ENCODE data around the gene AOAH. TPM values are rescaled to one million over a fixed set of nuclear protein-coding genes. Genes with fewer than 3 reads are reported as not detected.

The AOAH gene
- total and polyA plus RNA-seq, 4 donors: 1.9 to 34.9 (median 11.7) TPM

- Histone ChIP-seq H3K27me3 (ENCODE audit: control insufficient read depth in 1 of 2, insufficient read depth in 2 of 2, low read length in 1 of 2) (no peaks in the 10 kb centered on the region), H3K4me3 (ENCODE audit: low read length in 2 of 2) (no peak overlapping the region), H3K4me1 (ENCODE audit: control insufficient read depth in 1 of 2, insufficient read depth in 2 of 2, low read length in 2 of 2) (no peaks in the 10 kb centered on the region), H3K27ac (ENCODE audit: low read depth in 1 of 2, low read length in 2 of 2) (no peak overlapping the region), H3K9me3 (ENCODE audit: control insufficient read depth, low read length) (no peaks in the 10 kb centered on the region), H3K36me3 (ENCODE audit: control insufficient read depth in 1 of 2, insufficient read depth in 2 of 2, low read length in 1 of 2) (no peaks in the 10 kb centered on the region)
- no peak for DNase-seq
- WGBS, 2 donors: 74 to 75% methylated on average over 2 of the region's 2 CpGs
- intact Hi-C loops (cut with DNase I): no loop called here
- no peak for ATAC-seq (ENCODE audit: low FRiP score)
Observed at GRCh38 chr7:36614959-36615358, 109.3 kb downstream of the AOAH start.

DNA sequence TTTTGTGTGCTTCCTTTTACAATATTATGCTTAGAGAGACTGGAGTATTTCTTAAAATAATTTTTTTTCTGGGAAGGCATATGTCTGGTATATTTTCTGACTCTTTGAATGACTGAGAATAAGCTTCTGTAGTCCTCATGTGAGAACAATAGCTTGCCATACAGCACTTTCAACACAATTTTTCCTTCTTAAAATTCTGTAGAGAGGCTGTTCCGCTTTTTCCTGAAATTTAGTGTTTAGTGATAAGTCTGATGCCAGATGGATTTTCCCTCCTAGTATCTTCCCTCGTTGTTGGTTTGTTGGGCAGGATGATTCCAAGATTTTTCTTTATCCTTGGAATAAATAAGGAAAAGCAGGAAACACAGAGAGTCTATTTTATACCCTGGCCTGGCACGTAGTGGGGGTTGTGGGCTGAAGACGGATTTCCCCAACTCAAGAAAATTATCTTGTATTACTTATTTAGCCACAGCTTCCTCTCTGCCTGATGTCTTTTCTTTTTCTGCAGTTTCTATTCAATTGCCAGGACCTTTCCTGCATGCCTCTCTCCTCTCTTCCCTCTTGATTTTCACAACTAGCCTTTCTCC is 111.2 kb downstream of the AOAH start:
- ATAC-seq (ENCODE audit: low FRiP score) (no peak), DNase-seq (no peak)
- intact Hi-C loops (cut with DNase I): no loop called here

GRCh38 chr7:36611703-36612102 is 112.6 kb downstream of the AOAH start:
- Histone ChIP-seq H3K4me3 (ENCODE audit: low read length in 2 of 2) (no peak overlapping the region), H3K4me1 (ENCODE audit: control insufficient read depth in 1 of 2, insufficient read depth in 2 of 2, low read length in 2 of 2) (no peaks in the 10 kb centered on the region), H3K36me3 (ENCODE audit: control insufficient read depth in 1 of 2, insufficient read depth in 2 of 2, low read length in 1 of 2) (no peaks in the 10 kb centered on the region), H3K27ac (ENCODE audit: low read depth in 1 of 2, low read length in 2 of 2) (no peak overlapping the region), H3K27me3 (ENCODE audit: control insufficient read depth in 1 of 2, insufficient read depth in 2 of 2, low read length in 1 of 2) (no peaks in the 10 kb centered on the region), H3K9me3 (ENCODE audit: control insufficient read depth, low read length) (no peaks in the 10 kb centered on the region)
- intact Hi-C loops (cut with DNase I): no loop called here
- WGBS, 2 donors: 87 to 90% methylated on average over 6 of the region's 6 CpGs
- DNase-seq: no peak
- ATAC-seq (ENCODE audit: low FRiP score): no peak

More for the DNA sequence above, 111.2 kb downstream of the AOAH start:
- H3K9me3 ChIP-seq (ENCODE audit: control insufficient read depth, low read length): no peaks in the 10 kb centered on the region
- H3K4me1 ChIP-seq (ENCODE audit: control insufficient read depth in 1 of 2, insufficient read depth in 2 of 2, low read length in 2 of 2): no peaks in the 10 kb centered on the region
- WGBS, 2 donors: 71 to 79% methylated on average over 4 of the region's 4 CpGs
- no peaks in the 10 kb centered on the region for H3K27me3 ChIP-seq (ENCODE audit: control insufficient read depth in 1 of 2, insufficient read depth in 2 of 2, low read length in 1 of 2)
- no peaks in the 10 kb centered on the region for H3K36me3 ChIP-seq (ENCODE audit: control insufficient read depth in 1 of 2, insufficient read depth in 2 of 2, low read length in 1 of 2)
- no peak overlapping the region for H3K27ac ChIP-seq (ENCODE audit: low read depth in 1 of 2, low read length in 2 of 2)
- no peak overlapping the region for H3K4me3 ChIP-seq (ENCODE audit: low read length in 2 of 2)

DNA sequence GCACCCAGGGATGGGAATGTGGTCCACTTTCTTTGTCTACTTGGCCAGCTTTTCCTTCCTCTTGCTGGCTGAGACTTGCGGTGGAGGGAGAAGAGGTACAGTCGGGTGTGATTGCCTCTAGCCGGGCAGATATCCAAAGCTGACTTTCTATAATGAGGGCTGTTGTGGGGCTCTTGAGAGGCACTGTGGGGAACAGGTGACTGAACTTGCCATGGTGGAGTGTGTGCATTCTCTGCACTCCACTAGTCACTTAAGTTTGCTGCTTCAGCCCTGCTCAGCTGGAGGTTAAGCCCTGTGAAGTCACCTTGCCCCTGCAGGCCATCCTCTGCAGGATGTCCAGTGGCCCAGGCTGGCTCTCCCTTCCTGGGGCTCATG is 116.6 kb downstream of the AOAH start:
- intact Hi-C loops (cut with DNase I): no loop called here
- Histone ChIP-seq H3K9me3 (ENCODE audit: control insufficient read depth, low read length) (no peaks in the 10 kb centered on the region), H3K4me1 (ENCODE audit: control insufficient read depth in 1 of 2, insufficient read depth in 2 of 2, low read length in 2 of 2) (no peaks in the 10 kb centered on the region), H3K27me3 (ENCODE audit: control insufficient read depth in 1 of 2, insufficient read depth in 2 of 2, low read length in 1 of 2) (no peaks in the 10 kb centered on the region), H3K36me3 (ENCODE audit: control insufficient read depth in 1 of 2, insufficient read depth in 2 of 2, low read length in 1 of 2) (no peaks in the 10 kb centered on the region), H3K27ac (ENCODE audit: low read depth in 1 of 2, low read length in 2 of 2) (no peak overlapping the region), H3K4me3 (ENCODE audit: low read length in 2 of 2) (no peak overlapping the region)
- no peak for ATAC-seq (ENCODE audit: low FRiP score)
- 73% methylated on average over 3 of the region's 3 CpGs for WGBS, 2 donors
- no peak for DNase-seq

GRCh38 chr7:36606976-36607720 is 117.1 kb downstream of the AOAH start:
- Histone ChIP-seq H3K4me1 (ENCODE audit: control insufficient read depth in 1 of 2, insufficient read depth in 2 of 2, low read length in 2 of 2) (no peaks in the 10 kb centered on the region), H3K27ac (ENCODE audit: low read depth in 1 of 2, low read length in 2 of 2) (no peak overlapping the region), H3K4me3 (ENCODE audit: low read length in 2 of 2) (no peak overlapping the region), H3K27me3 (ENCODE audit: control insufficient read depth in 1 of 2, insufficient read depth in 2 of 2, low read length in 1 of 2) (no peaks in the 10 kb centered on the region), H3K36me3 (ENCODE audit: control insufficient read depth in 1 of 2, insufficient read depth in 2 of 2, low read length in 1 of 2) (no peaks in the 10 kb centered on the region), H3K9me3 (ENCODE audit: control insufficient read depth, low read length) (no peaks in the 10 kb centered on the region)
- 66 to 72% methylated on average over 6 of the region's 6 CpGs for WGBS, 2 donors
- DNase-seq: no peak
- ATAC-seq (ENCODE audit: low FRiP score): no peak
- intact Hi-C loops (cut with DNase I): no loop called here

DNA sequence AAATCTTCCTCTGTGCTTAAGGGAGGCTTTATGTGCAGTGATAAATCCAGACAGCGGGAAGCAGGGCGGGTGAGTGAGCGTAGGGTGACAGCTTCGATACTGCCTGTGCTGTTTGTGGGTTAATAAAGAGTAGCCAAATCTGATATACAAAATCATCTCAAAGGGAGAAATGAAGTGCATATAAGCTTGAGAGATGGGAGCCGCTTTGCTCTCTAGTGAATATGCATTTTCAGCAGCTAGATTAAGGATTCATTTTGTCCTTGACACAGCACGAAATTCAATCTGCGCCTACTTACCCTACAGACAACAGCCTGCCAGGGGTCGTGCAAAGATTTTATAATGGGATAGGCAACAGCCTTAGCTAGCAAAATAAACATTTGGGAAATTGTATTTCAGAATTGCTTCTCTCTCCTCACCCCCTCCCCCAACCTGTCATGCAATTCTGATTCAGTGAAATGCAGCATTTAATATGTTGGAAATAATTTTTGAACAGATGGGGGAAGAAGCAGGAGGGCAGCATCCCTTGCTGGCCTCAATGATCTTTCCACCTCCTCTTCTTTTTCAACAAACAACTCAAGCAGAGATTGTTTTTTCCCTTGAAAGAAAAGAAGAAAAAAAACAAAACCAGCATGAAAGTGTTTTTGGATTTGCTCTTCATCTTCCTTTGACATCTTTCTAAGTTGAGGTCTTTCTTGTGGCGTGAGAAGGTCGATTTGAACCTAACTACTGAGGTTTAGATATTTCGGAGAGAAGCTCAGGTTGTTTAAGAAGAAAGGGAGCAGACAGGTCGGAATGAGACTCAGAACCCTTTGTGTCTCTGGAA is 117.9 kb downstream of the AOAH start:
- intact Hi-C loops (cut with DNase I): no loop called here
- Histone ChIP-seq H3K9me3 (ENCODE audit: control insufficient read depth, low read length) (no peaks in the 10 kb centered on the region), H3K36me3 (ENCODE audit: control insufficient read depth in 1 of 2, insufficient read depth in 2 of 2, low read length in 1 of 2) (no peaks in the 10 kb centered on the region), H3K4me1 (ENCODE audit: control insufficient read depth in 1 of 2, insufficient read depth in 2 of 2, low read length in 2 of 2) (no peaks in the 10 kb centered on the region), H3K27ac (ENCODE audit: low read depth in 1 of 2, low read length in 2 of 2) (no peak overlapping the region), H3K4me3 (ENCODE audit: low read length in 2 of 2) (no peak overlapping the region), H3K27me3 (ENCODE audit: control insufficient read depth in 1 of 2, insufficient read depth in 2 of 2, low read length in 1 of 2) (no peaks in the 10 kb centered on the region)
- ATAC-seq (ENCODE audit: low FRiP score): no peak
- WGBS, 2 donors: 72 to 74% methylated on average over 12 of the region's 12 CpGs
- no peak for DNase-seq

DNA sequence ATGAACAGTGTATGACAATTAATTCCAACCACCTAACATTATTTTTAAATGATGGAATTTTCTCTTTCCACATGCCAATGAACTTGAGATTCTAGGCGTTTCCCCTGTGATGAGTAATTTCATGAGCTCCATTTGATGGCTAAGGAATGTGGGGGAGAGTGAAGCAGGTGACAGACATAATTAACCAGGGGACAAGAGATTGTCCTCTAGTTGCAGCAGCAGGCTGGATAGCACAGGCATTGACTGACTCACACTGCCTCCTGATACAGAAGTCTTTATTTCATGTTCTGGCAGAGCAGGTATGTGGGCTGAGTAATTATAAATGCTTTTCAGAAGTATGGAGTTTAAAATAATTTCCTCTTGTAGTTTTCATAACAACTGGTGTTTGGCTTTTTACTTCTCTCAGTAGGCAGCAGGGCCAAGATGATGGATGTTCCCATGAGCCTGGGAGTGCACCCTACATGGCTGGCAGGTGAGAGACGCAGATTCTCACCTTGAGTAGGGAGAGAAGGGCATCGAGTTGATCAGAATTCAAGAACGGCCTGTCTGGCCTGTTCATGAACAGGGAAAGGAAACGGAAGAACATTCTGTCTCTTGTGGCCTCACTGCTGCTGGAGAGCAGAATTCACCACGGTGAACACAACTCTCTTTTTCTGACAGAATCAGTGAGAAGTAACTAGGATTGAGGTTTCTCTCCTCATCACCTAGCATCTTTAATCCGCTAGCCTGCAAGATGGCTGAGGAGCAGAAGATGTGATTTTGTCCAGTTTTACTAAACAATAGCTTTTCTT is 118.8 kb downstream of the AOAH start:
- Histone ChIP-seq H3K4me3 (ENCODE audit: low read length in 2 of 2) (no peak overlapping the region), H3K27me3 (ENCODE audit: control insufficient read depth in 1 of 2, insufficient read depth in 2 of 2, low read length in 1 of 2) (no peaks in the 10 kb centered on the region), H3K36me3 (ENCODE audit: control insufficient read depth in 1 of 2, insufficient read depth in 2 of 2, low read length in 1 of 2) (no peaks in the 10 kb centered on the region), H3K27ac (ENCODE audit: low read depth in 1 of 2, low read length in 2 of 2) (no peak overlapping the region), H3K4me1 (ENCODE audit: control insufficient read depth in 1 of 2, insufficient read depth in 2 of 2, low read length in 2 of 2) (no peaks in the 10 kb centered on the region), H3K9me3 (ENCODE audit: control insufficient read depth, low read length) (no peaks in the 10 kb centered on the region)
- WGBS, 2 donors: 72 to 75% methylated on average over 7 of the region's 7 CpGs
- DNase-seq (no peak), ATAC-seq (ENCODE audit: low FRiP score) (no peak)
- intact Hi-C loops (cut with DNase I): no loop called here

DNA sequence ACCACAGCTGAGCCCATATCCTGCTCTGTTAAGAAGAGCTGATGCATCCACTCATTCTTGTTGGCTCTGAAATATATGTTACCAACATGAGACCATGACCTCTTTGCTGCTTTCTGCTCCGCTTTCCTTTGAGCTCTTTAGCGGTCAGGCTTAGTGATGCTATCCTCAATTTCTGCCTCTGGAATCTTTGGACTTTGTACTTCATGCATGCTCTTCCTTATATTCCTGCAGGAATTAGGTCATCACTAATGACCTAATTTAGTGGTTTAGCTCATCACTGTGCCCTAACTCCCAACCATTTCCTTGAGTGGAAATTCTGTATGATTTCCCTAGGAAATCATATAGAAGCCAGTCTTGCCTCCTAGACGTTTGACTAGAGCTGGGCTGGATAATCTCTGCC is 119.5 kb downstream of the AOAH start:
- intact Hi-C loops (cut with DNase I): no loop called here
- DNase-seq (no peak), ATAC-seq (ENCODE audit: low FRiP score) (no peak)
- no peak overlapping the region for H3K4me3 ChIP-seq (ENCODE audit: low read length in 2 of 2)
- H3K27me3 ChIP-seq (ENCODE audit: control insufficient read depth in 1 of 2, insufficient read depth in 2 of 2, low read length in 1 of 2): no peaks in the 10 kb centered on the region
- H3K9me3 ChIP-seq (ENCODE audit: control insufficient read depth, low read length): no peaks in the 10 kb centered on the region
- 69 to 71% methylated on average over 3 of the region's 3 CpGs for WGBS, 2 donors
- H3K36me3 ChIP-seq (ENCODE audit: control insufficient read depth in 1 of 2, insufficient read depth in 2 of 2, low read length in 1 of 2): no peaks in the 10 kb centered on the region
- no peak overlapping the region for H3K27ac ChIP-seq (ENCODE audit: low read depth in 1 of 2, low read length in 2 of 2)
- H3K4me1 ChIP-seq (ENCODE audit: control insufficient read depth in 1 of 2, insufficient read depth in 2 of 2, low read length in 2 of 2): no peaks in the 10 kb centered on the region
